HEK293 (cell line): Measurements from ENCODE around the gene SYNGR1.
A peak's percentile ranks its signal among the peaks of the same experiment; 100 is the strongest.

Experiments used
- KLF1 ChIP-seq: fragments of 450-650 bp; formaldehyde crosslinking; IDR thresholded peaks from 2 replicates; pipeline ENCODE4 v1.5.1; 2016; ENCODE audit warnings: missing biosample characterization, missing genetic modification characterization
- KLF8 ChIP-seq: fragments of 450-650 bp; formaldehyde crosslinking; IDR thresholded peaks from 2 replicates; pipeline ENCODE4 v1.5.1; 2016; ENCODE audit warnings: missing biosample characterization, missing genetic modification characterization
- SP3 ChIP-seq: fragments of 450-650 bp; formaldehyde crosslinking; IDR thresholded peaks from 2 replicates; pipeline ENCODE4 v1.5.1; 2016; ENCODE audit warnings: missing biosample characterization, missing genetic modification characterization
- SP7 ChIP-seq: fragments of 450-650 bp; formaldehyde crosslinking; IDR thresholded peaks from 2 replicates; pipeline ENCODE4 v1.5.1; 2016; ENCODE audit warnings: missing biosample characterization, missing genetic modification characterization
- ZBTB20 ChIP-seq: fragments of 450-650 bp; formaldehyde crosslinking; IDR thresholded peaks from 2 replicates; pipeline ENCODE4 v1.5.1; 2016; ENCODE audit warnings: missing biosample characterization, missing genetic modification characterization
- ZNF114 ChIP-seq: fragments of 450-650 bp; formaldehyde crosslinking; IDR thresholded peaks from 2 replicates; pipeline ENCODE4 v1.5.0; 2017; ENCODE audit warnings: missing biosample characterization, missing genetic modification characterization
- ZNF391 ChIP-seq: fragments of 450-650 bp; formaldehyde crosslinking; IDR thresholded peaks from 2 replicates; pipeline ENCODE4 v1.5.1; 2016; ENCODE audit warnings: low read depth, missing biosample characterization, missing genetic modification characterization, borderline replicate concordance
- ZNF394 ChIP-seq: fragments of 450-650 bp; formaldehyde crosslinking; IDR thresholded peaks from 2 replicates; pipeline ENCODE4 v1.5.1; 2016; ENCODE audit warnings: missing biosample characterization, missing genetic modification characterization, mild to moderate bottlenecking, moderate library complexity, borderline replicate concordance
- ZNF423 ChIP-seq: fragments of 450-650 bp; formaldehyde crosslinking; IDR thresholded peaks from 2 replicates; pipeline ENCODE4 v1.5.1; 2016; ENCODE audit warnings: missing biosample characterization, missing genetic modification characterization
- ZNF555 ChIP-seq: fragments of 450-650 bp; formaldehyde crosslinking; conservative IDR thresholded peaks from 2 replicates; pipeline ENCODE4 v1.5.1; 2017; ENCODE audit warnings: missing biosample characterization, mild to moderate bottlenecking, missing genetic modification characterization, inconsistent platforms
- ZNF658 ChIP-seq: fragments of 450-650 bp; formaldehyde crosslinking; IDR thresholded peaks from 2 replicates; pipeline ENCODE4; 2016; ENCODE audit warnings: missing biosample characterization, missing genetic modification characterization
- ZNF677 ChIP-seq: fragments of 450-650 bp; IDR thresholded peaks from 2 replicates; pipeline ENCODE4 v1.5.0; 2018; ENCODE audit warnings: missing biosample characterization, mild to moderate bottlenecking, missing genetic modification characterization, moderate library complexity
- ZNF707 ChIP-seq: fragments of 450-650 bp; formaldehyde crosslinking; IDR thresholded peaks from 2 replicates; pipeline ENCODE4 v1.5.1; 2016; ENCODE audit warnings: missing biosample characterization, missing genetic modification characterization
- ZNF747 ChIP-seq: fragments of 450-650 bp; formaldehyde crosslinking; IDR thresholded peaks from 2 replicates; pipeline ENCODE4 v1.5.1; 2016; ENCODE audit warnings: missing biosample characterization, missing genetic modification characterization
- ZNF843 ChIP-seq: fragments of 450-650 bp; formaldehyde crosslinking; IDR thresholded peaks from 2 replicates; pipeline ENCODE4 v1.5.1; 2016; ENCODE audit warnings: missing biosample characterization, missing genetic modification characterization
- TF ChIP-seq, protein P1 (sequence below): fragments of 450-650 bp; formaldehyde crosslinking; IDR thresholded peaks from 2 replicates; pipeline ENCODE4 v1.5.1; 2016; ENCODE audit warnings: missing biosample characterization, missing genetic modification characterization, borderline replicate concordance
- TF ChIP-seq, protein P2 (sequence below): fragments of 450-650 bp; formaldehyde crosslinking; IDR thresholded peaks from 2 replicates; pipeline ENCODE4 v1.5.1; 2016; ENCODE audit warnings: missing biosample characterization, missing genetic modification characterization, low read depth
- TF ChIP-seq, protein P3 (sequence below): IDR thresholded peaks from 2 replicates; pipeline ENCODE4 v1.6.1; 2011; ENCODE audit warnings: mild to moderate bottlenecking, low read depth, low read length, borderline replicate concordance
- TF ChIP-seq, protein P4 (sequence below): fragments of 450-650 bp; formaldehyde crosslinking; IDR thresholded peaks from 2 replicates; pipeline ENCODE4 v1.5.1; 2016; ENCODE audit warnings: missing biosample characterization, missing genetic modification characterization
- TF ChIP-seq, protein P5 (sequence below): fragments of 450-650 bp; formaldehyde crosslinking; IDR thresholded peaks from 2 replicates; pipeline ENCODE4 v1.5.1; 2016; ENCODE audit warnings: missing biosample characterization, missing genetic modification characterization
- TF ChIP-seq, protein P6 (sequence below): fragments of 450-650 bp; formaldehyde crosslinking; optimal IDR thresholded peaks from 2 replicates; pipeline ENCODE3; 2016; ENCODE audit warnings: missing biosample characterization, mild to moderate bottlenecking, missing genetic modification characterization

SYNGR1 gene

DNA sequence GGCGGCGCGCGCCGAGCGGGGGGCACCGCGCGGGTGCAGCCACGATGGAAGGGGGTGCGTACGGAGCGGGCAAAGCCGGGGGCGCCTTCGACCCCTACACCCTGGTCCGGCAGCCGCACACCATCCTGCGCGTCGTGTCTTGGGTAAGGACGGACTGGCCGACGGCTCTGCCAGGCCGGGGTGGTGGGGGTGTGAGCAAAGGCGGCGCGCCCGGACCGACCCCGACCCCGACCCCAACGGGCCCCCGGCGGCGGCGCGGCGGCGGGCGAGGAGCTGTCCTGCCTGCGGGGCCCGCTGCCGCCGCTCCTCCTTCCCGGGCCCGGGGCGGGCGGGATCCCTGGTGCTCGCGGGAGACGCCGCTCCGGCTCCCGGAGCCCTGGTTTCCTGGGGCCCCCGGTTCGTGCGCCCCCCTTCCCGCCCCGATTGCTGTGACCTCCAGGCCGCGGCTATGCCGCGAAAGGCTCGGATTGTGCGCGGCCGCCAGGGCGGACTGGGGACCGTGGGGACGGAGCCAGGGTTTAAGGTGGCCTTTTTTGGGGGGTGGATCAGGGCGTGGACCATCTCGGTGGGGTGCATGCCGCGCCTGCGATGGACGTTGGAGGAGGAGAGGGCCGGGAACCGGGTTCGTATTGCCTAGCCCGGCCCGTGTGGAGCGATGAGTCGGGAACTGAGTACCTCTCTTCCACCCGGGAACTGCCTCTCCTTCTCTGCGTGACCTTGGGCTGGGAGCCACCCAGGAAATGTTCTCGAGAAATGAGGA, at the start of gene SYNGR1 (continued):
- TF ChIP-seq, protein P1, sequence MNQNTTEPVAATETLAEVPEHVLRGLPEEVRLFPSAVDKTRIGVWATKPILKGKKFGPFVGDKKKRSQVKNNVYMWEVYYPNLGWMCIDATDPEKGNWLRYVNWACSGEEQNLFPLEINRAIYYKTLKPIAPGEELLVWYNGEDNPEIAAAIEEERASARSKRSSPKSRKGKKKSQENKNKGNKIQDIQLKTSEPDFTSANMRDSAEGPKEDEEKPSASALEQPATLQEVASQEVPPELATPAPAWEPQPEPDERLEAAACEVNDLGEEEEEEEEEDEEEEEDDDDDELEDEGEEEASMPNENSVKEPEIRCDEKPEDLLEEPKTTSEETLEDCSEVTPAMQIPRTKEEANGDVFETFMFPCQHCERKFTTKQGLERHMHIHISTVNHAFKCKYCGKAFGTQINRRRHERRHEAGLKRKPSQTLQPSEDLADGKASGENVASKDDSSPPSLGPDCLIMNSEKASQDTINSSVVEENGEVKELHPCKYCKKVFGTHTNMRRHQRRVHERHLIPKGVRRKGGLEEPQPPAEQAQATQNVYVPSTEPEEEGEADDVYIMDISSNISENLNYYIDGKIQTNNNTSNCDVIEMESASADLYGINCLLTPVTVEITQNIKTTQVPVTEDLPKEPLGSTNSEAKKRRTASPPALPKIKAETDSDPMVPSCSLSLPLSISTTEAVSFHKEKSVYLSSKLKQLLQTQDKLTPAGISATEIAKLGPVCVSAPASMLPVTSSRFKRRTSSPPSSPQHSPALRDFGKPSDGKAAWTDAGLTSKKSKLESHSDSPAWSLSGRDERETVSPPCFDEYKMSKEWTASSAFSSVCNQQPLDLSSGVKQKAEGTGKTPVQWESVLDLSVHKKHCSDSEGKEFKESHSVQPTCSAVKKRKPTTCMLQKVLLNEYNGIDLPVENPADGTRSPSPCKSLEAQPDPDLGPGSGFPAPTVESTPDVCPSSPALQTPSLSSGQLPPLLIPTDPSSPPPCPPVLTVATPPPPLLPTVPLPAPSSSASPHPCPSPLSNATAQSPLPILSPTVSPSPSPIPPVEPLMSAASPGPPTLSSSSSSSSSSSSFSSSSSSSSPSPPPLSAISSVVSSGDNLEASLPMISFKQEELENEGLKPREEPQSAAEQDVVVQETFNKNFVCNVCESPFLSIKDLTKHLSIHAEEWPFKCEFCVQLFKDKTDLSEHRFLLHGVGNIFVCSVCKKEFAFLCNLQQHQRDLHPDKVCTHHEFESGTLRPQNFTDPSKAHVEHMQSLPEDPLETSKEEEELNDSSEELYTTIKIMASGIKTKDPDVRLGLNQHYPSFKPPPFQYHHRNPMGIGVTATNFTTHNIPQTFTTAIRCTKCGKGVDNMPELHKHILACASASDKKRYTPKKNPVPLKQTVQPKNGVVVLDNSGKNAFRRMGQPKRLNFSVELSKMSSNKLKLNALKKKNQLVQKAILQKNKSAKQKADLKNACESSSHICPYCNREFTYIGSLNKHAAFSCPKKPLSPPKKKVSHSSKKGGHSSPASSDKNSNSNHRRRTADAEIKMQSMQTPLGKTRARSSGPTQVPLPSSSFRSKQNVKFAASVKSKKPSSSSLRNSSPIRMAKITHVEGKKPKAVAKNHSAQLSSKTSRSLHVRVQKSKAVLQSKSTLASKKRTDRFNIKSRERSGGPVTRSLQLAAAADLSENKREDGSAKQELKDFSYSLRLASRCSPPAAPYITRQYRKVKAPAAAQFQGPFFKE (tag by site-specific recombination): no peak
- TF ChIP-seq, protein P2, sequence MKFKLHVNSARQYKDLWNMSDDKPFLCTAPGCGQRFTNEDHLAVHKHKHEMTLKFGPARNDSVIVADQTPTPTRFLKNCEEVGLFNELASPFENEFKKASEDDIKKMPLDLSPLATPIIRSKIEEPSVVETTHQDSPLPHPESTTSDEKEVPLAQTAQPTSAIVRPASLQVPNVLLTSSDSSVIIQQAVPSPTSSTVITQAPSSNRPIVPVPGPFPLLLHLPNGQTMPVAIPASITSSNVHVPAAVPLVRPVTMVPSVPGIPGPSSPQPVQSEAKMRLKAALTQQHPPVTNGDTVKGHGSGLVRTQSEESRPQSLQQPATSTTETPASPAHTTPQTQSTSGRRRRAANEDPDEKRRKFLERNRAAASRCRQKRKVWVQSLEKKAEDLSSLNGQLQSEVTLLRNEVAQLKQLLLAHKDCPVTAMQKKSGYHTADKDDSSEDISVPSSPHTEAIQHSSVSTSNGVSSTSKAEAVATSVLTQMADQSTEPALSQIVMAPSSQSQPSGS (tag by site-specific recombination): no peak
- TF ChIP-seq ZNF114 (tag by site-specific recombination) (no peak), ZNF555 (tag by site-specific recombination) (no peak), SP3 (tag by site-specific recombination) (peak; percentile 33; the same call in 1 of the 2 replicates), ZNF843 (tag by site-specific recombination) (no peak), KLF8 (no peak), ZNF394 (tag by site-specific recombination) (no peak), ZNF707 (no peak), ZNF747 (tag by site-specific recombination) (no peak), KLF1 (tag by site-specific recombination) (peak; percentile 32; the same call in 1 of the 2 replicates), ZBTB20 (tag by site-specific recombination) (peak; percentile 95), ZNF391 (peak; percentile 25; the same call in 1 of the 2 replicates), ZNF658 (tag by site-specific recombination) (no peak), SP7 (tag by site-specific recombination) (0 out of 2 replicates have a peak, but pooled peaks have one; percentile 13), ZNF423 (tag by site-specific recombination) (0 out of 2 replicates have a peak, but pooled peaks have one; percentile 12), ZNF677 (tag by site-specific recombination) (peak; percentile 56; the same call in 1 of the 2 replicates)
- TF ChIP-seq, protein P3, sequence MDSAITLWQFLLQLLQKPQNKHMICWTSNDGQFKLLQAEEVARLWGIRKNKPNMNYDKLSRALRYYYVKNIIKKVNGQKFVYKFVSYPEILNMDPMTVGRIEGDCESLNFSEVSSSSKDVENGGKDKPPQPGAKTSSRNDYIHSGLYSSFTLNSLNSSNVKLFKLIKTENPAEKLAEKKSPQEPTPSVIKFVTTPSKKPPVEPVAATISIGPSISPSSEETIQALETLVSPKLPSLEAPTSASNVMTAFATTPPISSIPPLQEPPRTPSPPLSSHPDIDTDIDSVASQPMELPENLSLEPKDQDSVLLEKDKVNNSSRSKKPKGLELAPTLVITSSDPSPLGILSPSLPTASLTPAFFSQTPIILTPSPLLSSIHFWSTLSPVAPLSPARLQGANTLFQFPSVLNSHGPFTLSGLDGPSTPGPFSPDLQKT: no peak
- TF ChIP-seq, protein P4, sequence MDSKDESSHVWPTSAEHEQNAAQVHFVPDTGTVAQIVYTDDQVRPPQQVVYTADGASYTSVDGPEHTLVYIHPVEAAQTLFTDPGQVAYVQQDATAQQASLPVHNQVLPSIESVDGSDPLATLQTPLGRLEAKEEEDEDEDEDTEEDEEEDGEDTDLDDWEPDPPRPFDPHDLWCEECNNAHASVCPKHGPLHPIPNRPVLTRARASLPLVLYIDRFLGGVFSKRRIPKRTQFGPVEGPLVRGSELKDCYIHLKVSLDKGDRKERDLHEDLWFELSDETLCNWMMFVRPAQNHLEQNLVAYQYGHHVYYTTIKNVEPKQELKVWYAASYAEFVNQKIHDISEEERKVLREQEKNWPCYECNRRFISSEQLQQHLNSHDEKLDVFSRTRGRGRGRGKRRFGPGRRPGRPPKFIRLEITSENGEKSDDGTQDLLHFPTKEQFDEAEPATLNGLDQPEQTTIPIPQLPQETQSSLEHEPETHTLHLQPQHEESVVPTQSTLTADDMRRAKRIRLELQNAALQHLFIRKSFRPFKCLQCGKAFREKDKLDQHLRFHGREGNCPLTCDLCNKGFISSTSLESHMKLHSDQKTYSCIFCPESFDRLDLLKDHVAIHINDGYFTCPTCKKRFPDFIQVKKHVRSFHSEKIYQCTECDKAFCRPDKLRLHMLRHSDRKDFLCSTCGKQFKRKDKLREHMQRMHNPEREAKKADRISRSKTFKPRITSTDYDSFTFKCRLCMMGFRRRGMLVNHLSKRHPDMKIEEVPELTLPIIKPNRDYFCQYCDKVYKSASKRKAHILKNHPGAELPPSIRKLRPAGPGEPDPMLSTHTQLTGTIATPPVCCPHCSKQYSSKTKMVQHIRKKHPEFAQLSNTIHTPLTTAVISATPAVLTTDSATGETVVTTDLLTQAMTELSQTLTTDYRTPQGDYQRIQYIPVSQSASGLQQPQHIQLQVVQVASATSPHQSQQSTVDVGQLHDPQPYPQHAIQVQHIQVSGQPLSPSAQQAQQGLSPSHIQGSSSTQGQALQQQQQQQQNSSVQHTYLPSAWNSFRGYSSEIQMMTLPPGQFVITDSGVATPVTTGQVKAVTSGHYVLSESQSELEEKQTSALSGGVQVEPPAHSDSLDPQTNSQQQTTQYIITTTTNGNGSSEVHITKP (tag by site-specific recombination): peak; percentile 6
- TF ChIP-seq, protein P5, sequence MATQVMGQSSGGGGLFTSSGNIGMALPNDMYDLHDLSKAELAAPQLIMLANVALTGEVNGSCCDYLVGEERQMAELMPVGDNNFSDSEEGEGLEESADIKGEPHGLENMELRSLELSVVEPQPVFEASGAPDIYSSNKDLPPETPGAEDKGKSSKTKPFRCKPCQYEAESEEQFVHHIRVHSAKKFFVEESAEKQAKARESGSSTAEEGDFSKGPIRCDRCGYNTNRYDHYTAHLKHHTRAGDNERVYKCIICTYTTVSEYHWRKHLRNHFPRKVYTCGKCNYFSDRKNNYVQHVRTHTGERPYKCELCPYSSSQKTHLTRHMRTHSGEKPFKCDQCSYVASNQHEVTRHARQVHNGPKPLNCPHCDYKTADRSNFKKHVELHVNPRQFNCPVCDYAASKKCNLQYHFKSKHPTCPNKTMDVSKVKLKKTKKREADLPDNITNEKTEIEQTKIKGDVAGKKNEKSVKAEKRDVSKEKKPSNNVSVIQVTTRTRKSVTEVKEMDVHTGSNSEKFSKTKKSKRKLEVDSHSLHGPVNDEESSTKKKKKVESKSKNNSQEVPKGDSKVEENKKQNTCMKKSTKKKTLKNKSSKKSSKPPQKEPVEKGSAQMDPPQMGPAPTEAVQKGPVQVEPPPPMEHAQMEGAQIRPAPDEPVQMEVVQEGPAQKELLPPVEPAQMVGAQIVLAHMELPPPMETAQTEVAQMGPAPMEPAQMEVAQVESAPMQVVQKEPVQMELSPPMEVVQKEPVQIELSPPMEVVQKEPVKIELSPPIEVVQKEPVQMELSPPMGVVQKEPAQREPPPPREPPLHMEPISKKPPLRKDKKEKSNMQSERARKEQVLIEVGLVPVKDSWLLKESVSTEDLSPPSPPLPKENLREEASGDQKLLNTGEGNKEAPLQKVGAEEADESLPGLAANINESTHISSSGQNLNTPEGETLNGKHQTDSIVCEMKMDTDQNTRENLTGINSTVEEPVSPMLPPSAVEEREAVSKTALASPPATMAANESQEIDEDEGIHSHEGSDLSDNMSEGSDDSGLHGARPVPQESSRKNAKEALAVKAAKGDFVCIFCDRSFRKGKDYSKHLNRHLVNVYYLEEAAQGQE: no peak
- TF ChIP-seq, protein P6, sequence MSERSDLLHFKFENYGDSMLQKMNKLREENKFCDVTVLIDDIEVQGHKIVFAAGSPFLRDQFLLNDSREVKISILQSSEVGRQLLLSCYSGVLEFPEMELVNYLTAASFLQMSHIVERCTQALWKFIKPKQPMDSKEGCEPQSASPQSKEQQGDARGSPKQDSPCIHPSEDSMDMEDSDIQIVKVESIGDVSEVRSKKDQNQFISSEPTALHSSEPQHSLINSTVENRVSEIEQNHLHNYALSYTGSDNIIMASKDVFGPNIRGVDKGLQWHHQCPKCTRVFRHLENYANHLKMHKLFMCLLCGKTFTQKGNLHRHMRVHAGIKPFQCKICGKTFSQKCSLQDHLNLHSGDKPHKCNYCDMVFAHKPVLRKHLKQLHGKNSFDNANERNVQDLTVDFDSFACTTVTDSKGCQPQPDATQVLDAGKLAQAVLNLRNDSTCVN (tag by site-specific recombination): peak; percentile 41
